Measurements from ENCODE around the gene NMS.
A peak's percentile ranks its signal among the peaks of the same experiment; 100 is the strongest.

NMS gene

DNA sequence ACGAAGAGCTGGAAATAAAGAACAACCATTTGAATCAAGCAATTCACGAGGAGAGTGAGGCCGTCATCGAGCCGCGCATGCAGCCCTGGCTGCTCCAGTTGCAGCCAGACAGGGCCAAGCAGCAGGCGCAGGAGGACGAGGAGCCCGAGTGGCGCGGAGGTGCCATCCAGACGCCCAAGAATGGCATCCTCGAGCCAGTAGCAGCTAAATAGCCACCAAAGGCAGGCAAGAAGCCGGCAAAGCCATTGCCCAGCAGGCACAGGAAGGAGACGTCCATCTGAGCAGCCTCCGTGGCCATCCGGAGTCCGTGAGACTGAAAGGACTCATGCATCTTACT is 43.9 kb upstream of the NMS start:
- Histone ChIP-seq H2AFZ (ENCODE audit: low read length) (no peak overlapping the region), H3K27me3 (ENCODE audit: insufficient read depth, low read length) (peaks cover 4% of the 10 kb centered on the region; the same call in 1 of the 2 replicates), H4K20me1 (ENCODE audit: insufficient read depth, low read length) (no peaks in the 10 kb centered on the region), H3K79me2 (ENCODE audit: insufficient read depth, low read length) (no peaks in the 10 kb centered on the region), H3K9me3 (ENCODE audit: low read length) (peaks cover 5% of the 10 kb centered on the region; the same call in 1 of the 2 replicates), H3K4me2 (ENCODE audit: low read length) (no peak overlapping the region), H3K4me3 (ENCODE audit: low read depth, low read length, poor library complexity, severe bottlenecking) (no peak overlapping the region), H3F3A (ENCODE audit: insufficient read depth, low read length) (no peaks in the 10 kb centered on the region), H3K36me3 (ENCODE audit: insufficient read depth, low read length) (no peaks in the 10 kb centered on the region; the same call in 1 of the 2 replicates), H3K9ac (ENCODE audit: low read length) (no peak overlapping the region), H3K4me1 (ENCODE audit: insufficient read depth, low read length, severe bottlenecking) (no peaks in the 10 kb centered on the region), H3K27ac (ENCODE audit: low read depth, low read length, poor library complexity, severe bottlenecking) (no peak overlapping the region), H3K9me2 (ENCODE audit: low read depth, low read length) (no peaks in the 10 kb centered on the region)
- no peak for TF ChIP-seq EZH2 (IDR thresholded peaks at IDR 0.05; ENCODE audit: borderline replicate concordance, low read length)
- TF ChIP-seq, protein P1, sequence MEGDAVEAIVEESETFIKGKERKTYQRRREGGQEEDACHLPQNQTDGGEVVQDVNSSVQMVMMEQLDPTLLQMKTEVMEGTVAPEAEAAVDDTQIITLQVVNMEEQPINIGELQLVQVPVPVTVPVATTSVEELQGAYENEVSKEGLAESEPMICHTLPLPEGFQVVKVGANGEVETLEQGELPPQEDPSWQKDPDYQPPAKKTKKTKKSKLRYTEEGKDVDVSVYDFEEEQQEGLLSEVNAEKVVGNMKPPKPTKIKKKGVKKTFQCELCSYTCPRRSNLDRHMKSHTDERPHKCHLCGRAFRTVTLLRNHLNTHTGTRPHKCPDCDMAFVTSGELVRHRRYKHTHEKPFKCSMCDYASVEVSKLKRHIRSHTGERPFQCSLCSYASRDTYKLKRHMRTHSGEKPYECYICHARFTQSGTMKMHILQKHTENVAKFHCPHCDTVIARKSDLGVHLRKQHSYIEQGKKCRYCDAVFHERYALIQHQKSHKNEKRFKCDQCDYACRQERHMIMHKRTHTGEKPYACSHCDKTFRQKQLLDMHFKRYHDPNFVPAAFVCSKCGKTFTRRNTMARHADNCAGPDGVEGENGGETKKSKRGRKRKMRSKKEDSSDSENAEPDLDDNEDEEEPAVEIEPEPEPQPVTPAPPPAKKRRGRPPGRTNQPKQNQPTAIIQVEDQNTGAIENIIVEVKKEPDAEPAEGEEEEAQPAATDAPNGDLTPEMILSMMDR (IDR thresholded peaks at IDR 0.05; ENCODE audit: low read length): no peak

DNA sequence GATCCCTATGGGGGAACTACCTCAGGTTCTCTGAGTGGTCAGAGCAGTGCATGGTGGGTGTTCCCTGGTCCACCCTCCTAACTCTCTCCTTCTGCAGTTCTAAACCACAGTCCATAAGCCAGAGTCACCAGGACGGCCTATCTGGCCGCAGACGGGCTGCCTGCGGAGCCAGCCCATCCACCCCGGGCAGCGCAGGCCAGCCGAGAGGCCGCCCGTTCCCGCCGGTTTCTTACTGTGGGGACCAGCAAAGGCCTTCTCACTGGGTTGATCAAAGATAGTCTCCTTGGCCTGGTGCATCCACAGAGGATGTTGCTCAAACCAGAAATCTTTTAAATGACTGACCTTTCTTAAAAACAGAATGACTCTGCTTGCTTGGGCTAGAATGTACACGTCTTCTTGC is 43.2 kb upstream of the NMS start:
- Histone ChIP-seq H3K27ac (ENCODE audit: low read depth, low read length, poor library complexity, severe bottlenecking) (no peak overlapping the region), H3F3A (ENCODE audit: insufficient read depth, low read length) (no peaks in the 10 kb centered on the region), H2AFZ (ENCODE audit: low read length) (no peak overlapping the region), H3K4me3 (ENCODE audit: low read depth, low read length, poor library complexity, severe bottlenecking) (no peak overlapping the region), H3K9ac (ENCODE audit: low read length) (no peak overlapping the region), H3K9me3 (ENCODE audit: low read length) (peaks cover 5% of the 10 kb centered on the region; the same call in 1 of the 2 replicates), H3K27me3 (ENCODE audit: insufficient read depth, low read length) (peaks cover 2% of the 10 kb centered on the region; the same call in 1 of the 2 replicates), H3K79me2 (ENCODE audit: insufficient read depth, low read length) (no peaks in the 10 kb centered on the region), H4K20me1 (ENCODE audit: insufficient read depth, low read length) (no peaks in the 10 kb centered on the region), H3K9me2 (ENCODE audit: low read depth, low read length) (no peaks in the 10 kb centered on the region), H3K36me3 (ENCODE audit: insufficient read depth, low read length) (no peaks in the 10 kb centered on the region; the same call in 1 of the 2 replicates), H3K4me2 (ENCODE audit: low read length) (no peak overlapping the region), H3K4me1 (ENCODE audit: insufficient read depth, low read length, severe bottlenecking) (no peaks in the 10 kb centered on the region)
- TF ChIP-seq, protein P1 (IDR thresholded peaks at IDR 0.05; ENCODE audit: low read length): no peak
- TF ChIP-seq EZH2 (IDR thresholded peaks at IDR 0.05; ENCODE audit: borderline replicate concordance, low read length): no peak

DNA sequence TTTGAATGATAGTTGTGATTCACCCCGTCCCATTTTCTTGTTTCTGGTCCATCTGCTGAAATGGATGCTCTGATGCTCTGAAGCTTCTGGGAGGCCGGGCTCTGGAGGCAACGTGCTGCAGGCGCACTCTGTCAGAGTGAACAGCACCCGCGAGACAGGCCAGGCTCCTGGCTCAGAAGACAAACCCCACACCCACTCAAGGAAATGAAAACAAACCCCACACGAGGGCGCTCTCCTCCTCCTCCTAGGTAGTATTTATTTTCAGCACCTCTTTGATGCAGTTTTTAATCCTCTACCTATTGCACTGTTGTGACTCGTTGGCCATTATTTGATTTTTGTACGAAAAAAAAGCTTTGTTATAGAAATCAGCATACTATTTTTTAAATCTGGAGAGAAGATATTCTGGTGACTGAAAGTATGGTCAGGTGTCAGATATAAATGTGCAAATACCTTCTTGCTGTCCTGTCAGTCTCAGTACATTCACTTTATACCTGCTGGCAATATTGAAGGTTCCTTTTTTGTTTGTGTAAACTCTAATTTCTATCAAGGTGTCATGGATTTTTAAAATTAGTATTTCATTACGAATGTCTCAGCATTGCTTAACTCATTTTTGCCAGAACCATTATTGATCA is 42.5 kb upstream of the NMS start:
- H3K27ac ChIP-seq (ENCODE audit: low read depth, low read length, poor library complexity, severe bottlenecking): no peak overlapping the region
- H3K79me2 ChIP-seq (ENCODE audit: insufficient read depth, low read length): no peaks in the 10 kb centered on the region
- no peak overlapping the region for H3K4me2 ChIP-seq (ENCODE audit: low read length)
- H3K4me1 ChIP-seq (ENCODE audit: insufficient read depth, low read length, severe bottlenecking): no peaks in the 10 kb centered on the region
- H3K36me3 ChIP-seq (ENCODE audit: insufficient read depth, low read length): no peaks in the 10 kb centered on the region; the same call in 1 of the 2 replicates
- no peak overlapping the region for H2AFZ ChIP-seq (ENCODE audit: low read length)
- H3K4me3 ChIP-seq (ENCODE audit: low read depth, low read length, poor library complexity, severe bottlenecking): no peak overlapping the region
- H3K9ac ChIP-seq (ENCODE audit: low read length): no peak overlapping the region
- H3K9me2 ChIP-seq (ENCODE audit: low read depth, low read length): no peaks in the 10 kb centered on the region
- TF ChIP-seq EZH2 (IDR thresholded peaks at IDR 0.05; ENCODE audit: borderline replicate concordance, low read length): no peak
- TF ChIP-seq, protein P1 (IDR thresholded peaks at IDR 0.05; ENCODE audit: low read length): peak; percentile 65
- H3K27me3 ChIP-seq (ENCODE audit: insufficient read depth, low read length): no peaks in the 10 kb centered on the region; the same call in 1 of the 2 replicates
- H3K9me3 ChIP-seq (ENCODE audit: low read length): peaks cover 5% of the 10 kb centered on the region; the same call in 1 of the 2 replicates
- no peaks in the 10 kb centered on the region for H4K20me1 ChIP-seq (ENCODE audit: insufficient read depth, low read length)
- H3F3A ChIP-seq (ENCODE audit: insufficient read depth, low read length): no peaks in the 10 kb centered on the region
